DMS79 (cell line): Measurements from ENCODE around the gene FAT2.
A peak's percentile ranks its signal among the peaks of the same experiment; 100 is the strongest.

Source experiments
- DNase-seq: peaks from one replicate; lab custom pipeline; 2025; lab: John Stamatoyannopoulos, UW

The FAT2 gene, protein sequence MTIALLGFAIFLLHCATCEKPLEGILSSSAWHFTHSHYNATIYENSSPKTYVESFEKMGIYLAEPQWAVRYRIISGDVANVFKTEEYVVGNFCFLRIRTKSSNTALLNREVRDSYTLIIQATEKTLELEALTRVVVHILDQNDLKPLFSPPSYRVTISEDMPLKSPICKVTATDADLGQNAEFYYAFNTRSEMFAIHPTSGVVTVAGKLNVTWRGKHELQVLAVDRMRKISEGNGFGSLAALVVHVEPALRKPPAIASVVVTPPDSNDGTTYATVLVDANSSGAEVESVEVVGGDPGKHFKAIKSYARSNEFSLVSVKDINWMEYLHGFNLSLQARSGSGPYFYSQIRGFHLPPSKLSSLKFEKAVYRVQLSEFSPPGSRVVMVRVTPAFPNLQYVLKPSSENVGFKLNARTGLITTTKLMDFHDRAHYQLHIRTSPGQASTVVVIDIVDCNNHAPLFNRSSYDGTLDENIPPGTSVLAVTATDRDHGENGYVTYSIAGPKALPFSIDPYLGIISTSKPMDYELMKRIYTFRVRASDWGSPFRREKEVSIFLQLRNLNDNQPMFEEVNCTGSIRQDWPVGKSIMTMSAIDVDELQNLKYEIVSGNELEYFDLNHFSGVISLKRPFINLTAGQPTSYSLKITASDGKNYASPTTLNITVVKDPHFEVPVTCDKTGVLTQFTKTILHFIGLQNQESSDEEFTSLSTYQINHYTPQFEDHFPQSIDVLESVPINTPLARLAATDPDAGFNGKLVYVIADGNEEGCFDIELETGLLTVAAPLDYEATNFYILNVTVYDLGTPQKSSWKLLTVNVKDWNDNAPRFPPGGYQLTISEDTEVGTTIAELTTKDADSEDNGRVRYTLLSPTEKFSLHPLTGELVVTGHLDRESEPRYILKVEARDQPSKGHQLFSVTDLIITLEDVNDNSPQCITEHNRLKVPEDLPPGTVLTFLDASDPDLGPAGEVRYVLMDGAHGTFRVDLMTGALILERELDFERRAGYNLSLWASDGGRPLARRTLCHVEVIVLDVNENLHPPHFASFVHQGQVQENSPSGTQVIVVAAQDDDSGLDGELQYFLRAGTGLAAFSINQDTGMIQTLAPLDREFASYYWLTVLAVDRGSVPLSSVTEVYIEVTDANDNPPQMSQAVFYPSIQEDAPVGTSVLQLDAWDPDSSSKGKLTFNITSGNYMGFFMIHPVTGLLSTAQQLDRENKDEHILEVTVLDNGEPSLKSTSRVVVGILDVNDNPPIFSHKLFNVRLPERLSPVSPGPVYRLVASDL (N-terminal part only)

DNA sequence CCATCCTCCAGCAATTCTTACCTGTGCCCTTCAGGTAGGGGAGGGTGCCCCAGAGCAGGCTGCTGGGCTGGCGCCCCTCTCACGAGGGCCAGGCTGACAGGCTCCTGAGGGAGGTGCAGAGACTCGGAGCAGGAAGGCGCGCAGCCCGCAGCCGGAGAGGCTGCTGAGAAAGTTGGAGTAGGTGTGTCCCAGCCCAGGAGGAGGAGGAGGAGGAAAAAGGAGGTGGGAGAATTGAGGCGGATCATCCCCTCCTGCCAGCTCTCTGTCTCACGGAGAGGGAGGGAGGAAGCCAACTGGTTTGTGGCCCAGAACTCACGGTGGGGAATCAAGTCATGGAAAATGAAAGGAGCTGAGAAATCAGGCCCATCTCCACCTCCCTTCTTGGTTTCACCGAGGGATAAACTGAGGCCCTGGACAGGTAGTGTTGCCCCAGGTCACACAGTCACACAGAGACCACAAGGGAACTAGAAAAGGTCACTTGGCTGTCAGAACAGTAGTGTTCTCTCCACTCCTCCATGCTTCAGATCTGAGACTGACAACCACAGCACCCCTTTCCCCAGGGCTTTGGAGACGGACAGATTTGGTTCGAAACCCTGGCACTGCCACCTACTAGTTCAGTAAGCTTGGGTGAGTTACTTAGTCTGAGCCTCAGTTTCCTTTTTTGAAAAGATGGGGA is at the start of gene FAT2:
Gene FAT2 (minus strand): TSS at position 188 of the 676 bp plus-strand sequence. CDS start 22,400 bp downstream, outside the sequence.
- DNase-seq, result no peak

DNA sequence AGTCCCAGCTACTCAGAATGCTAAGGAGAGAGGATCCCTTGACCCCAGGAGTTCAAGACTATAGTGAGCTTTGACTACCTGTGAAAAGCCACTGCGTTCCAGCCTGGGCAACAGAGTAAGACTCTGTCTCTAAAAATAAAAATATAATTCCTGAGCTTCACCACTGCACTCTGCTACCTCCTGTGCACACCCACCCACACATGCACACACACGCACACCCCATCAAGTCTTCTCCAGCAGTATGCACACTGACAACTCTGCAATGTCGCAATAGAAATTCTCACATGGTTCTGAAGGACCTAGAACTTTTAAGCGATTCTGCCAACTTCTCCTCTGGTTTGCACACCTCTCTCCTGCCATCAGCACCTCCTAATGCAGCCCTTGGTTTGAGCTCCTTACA is 47.5 kb upstream of the FAT2 start:
- no peak for DNase-seq

DNA sequence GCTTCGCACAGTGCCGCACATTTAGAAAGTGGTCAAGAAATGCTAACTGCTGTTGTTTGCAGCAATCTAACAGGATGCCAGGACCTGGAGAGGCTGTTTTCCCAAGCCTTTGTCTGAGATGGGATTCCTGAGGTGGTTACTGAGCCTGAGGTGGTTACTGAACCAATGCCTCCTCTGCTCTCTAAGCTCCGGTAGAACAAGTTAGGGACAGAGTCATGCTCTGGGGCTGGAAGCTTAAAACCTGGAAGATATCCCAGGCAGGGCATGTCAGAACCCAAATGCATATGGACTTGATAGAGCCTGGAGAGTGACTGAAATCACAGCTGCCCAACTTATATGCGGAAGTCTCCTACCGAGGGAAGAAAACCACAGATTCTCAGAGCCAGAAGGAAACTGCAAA is 46.5 kb upstream of the FAT2 start:
- peak; percentile 14 for DNase-seq

DNA sequence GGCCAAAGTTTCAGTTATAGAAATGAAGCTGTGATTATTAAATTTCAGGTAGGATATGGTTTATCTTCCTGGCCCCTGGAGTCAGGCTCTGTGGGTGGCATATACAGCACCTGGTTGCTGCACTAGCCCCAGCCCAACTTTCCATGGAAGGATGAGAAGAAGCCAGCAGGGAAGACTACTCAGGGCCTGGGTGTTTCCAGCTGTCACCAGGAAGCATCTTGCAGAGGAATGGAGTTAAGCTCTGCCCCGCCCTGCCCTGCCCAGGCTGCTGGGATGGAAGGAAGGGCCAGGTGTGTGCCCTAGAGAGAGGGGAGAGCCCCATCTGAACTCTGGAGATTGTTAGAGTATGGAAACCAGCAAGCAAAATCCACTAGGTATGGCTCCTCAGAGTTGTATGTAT is 42.8 kb upstream of the FAT2 start:
- no peak for DNase-seq

DNA sequence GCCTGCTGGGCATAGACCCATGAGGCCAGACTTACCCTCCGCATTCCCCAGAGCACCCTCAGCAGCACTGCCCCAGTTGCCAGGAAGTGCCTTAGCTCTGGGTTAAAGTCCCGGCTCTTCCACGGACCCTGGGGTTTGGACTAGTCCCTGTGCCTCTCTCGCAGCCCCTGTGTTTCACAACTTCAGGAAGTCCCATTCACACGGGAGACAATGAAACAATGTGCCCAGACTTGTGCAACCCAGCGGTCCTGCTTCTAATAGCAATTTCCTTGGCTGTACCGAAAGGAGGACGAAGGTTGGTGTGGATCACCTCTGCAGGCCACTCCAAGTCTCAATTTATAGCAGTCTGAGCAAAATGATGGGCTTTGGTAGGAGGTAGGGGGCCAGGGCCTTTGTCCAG is 41.8 kb upstream of the FAT2 start:
- no peak for DNase-seq

DNA sequence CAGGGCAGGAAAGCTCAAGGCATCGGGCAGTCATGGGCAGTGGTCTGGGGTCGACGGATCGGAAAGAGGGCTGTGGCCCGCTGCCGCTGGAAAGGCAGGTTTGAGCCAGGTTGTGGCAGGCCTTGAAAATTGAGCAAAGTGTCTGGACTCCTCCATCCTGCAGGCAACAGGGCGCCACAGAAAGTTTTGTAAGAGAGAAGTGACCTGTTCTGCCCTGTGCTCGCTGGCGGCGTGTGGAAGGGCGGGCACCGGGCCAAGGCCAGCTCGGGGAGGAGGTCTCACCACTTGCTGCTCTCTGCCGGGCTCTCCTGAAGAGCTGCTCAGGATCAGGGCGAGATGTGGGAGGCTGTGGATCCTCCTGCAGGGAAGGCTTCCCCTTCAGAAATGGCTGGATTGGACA is 41.4 kb upstream of the FAT2 start:
- no peak for DNase-seq

DNA sequence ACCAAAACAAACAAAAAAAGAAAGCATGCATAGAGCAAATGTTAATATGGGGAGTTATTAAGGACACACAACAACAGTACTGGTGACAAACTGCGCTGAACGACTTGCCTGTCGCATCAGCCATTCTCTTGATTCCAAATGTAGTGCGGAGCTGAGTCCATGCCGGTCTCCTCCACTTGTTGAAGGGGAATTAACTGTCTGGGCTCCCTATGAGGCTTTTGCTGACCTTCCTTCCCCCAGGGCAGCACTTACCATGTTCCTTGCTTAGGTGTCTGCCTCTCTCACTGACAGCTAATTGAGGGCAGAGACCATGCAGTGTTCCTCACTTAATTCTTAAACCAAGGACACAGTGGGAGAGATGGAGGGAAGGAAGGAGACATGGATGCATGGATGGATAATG is 40.8 kb upstream of the FAT2 start:
- no peak for DNase-seq

DNA sequence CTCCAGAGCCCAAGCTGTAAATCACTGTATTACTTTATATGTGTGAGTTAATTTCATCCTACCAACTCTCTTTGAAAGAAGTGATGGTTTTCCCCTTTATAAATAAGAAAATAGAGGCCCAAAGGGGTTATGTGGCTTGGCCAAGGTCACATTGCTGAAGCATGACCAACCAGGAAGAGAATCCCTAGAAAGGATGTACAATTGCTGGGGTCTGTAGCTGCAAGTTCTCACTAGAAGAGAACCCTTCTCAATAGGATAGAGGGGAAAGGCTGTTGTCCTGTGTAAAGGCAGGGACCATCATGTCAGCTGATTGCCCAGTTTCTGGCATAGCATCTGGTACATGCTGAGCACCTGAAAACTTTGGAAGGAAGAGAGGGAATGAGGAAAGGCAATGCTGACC is 39.0 kb upstream of the FAT2 start:
- no peak for DNase-seq

DNA sequence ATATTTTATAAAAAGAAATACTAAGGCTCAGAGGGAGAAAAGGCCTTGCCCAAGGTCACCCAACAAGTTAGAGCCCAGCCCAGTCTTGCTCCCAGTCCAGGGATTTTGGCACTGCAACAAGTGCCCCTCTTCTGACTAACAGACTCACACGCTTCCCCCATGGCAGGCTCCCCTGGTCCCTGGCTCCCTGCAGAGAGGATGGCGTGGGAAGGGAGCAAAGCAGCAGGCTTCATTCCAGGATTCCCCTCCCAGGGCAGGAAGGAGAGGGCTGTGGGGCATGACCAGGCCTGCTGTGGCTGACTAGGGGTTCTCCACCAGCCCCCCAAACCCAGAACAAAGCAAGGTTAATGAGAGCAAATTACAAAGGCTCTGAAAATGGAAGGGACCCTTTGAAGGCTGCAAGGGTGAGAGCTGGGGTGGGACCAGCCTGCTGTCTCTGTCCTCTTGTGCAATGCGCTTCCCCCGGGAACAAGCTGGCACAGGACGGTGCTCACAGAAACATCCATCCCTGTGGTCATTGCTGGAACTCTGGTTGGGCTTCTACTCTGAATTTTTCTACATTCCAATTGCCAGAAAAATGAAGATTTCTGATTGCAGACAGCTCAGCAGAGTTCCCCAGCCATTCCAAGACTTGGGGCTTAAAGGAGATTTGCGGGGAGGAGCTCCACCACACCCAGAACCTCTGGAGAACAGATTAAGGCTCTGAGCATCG is 37.1 kb upstream of the FAT2 start:
- DNase-seq, result no peak

DNA sequence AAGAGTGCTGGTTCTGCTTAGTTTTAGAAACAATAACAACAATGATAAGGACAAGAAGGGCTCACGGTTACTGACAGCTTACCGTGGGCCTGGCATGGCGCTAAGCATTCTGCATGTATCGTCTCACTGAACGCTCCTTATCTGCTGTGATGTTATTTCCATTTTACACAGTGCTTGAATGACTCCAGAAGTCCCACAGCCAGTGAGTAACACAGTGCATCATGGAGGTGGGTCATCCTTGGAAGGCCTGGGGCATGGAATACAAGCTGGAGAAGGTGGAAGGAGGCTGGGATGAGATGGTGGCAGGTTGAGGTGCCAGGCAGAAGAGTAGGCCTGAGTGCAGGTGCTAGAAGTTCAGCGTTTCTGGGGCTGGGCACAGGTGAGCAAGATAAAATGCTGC is 36.5 kb upstream of the FAT2 start:
- no peak for DNase-seq

DNA sequence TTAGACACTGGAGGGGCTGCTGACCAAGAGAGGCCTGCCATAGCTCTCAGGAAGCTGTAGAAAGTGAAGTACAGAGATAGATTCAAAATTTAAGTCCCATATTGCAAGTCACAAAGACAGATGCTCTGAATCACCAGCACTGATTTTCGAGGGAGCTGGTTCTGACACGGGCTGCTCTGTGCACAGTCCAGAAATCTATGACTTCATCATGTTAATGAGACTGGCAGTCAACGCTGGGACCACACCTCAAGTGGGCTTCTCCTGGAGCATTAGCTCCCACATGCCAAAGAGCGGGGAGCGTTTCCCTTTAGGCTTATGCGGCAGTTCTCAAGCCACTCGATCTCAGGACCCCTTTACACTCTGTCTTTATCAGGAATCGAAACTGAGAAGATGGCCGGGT is 34.2 kb upstream of the FAT2 start:
- DNase-seq, result no peak

DNA sequence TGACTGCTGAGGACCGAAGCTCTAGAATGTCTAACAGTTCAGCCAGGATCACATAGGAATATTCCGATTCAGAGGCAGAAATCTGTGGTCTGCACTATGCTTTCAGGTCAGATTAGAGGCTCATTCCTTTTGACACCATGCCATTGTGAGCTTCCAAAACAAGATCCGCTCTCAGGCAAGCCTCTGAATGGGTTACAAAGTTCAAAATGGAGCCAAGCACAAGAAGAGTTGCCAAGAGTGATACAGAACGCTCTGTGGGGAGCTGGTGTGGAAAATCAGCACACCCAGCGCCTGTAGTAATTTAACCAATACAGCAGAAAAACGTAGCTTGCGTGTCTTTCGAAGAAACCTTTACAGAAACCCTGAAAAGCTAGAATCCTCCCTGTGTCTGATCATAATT is 33.3 kb upstream of the FAT2 start:
- no peak for DNase-seq

DNA sequence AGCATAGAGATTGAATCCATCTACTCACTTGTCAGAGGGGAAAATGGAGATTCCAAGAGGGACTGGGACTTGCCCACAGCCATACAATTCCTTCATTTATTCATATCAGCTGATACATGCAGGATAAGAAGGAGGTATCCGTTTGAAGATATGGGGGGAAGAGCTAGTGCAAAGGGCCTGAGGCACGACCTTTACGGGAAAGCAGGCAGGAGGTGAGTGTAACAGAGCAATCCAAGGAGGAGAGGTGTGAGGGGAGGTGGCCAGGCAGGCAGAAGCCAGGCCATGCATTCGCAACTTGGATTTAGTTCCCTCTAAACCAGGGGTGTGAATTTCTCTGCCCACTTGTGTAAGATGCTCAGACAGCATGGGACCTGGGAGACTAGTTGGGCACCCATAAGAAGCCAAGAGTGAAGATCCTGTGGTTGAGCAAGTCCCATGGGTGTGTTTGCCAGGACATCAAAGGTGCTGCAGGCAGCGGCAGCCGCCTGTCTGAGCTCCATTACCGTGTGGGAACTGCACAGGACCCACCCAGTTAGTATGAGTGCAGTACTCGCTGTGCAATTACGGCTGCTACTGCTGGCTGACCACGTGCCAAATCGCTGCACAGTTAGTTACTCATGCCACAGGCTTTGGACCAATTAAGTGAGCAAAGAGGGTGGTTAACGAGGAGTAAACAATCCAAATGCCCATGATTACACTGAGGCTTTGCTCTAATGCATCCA is 31.4 kb upstream of the FAT2 start:
- DNase-seq, result peak; percentile 35

DNA sequence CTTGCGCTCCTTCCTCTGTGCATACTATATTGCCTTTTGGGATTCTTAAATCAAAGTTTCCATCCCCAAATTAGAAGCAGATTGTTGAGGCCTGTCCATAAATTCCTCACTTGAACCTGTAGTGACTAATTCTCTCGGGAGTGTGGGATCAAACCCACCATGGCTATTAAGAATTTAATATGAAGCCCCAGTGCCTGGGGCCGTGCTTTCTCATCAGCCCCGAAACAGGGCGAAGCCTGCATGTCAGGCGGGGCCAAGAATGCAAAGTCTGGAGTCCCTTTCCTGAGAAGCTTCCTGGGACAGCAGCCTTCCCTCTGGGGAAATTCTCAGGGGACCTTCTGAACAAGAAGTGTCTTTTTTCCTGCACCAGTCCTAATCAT is 29.3 kb upstream of the FAT2 start:
- DNase-seq, result no peak

DNA sequence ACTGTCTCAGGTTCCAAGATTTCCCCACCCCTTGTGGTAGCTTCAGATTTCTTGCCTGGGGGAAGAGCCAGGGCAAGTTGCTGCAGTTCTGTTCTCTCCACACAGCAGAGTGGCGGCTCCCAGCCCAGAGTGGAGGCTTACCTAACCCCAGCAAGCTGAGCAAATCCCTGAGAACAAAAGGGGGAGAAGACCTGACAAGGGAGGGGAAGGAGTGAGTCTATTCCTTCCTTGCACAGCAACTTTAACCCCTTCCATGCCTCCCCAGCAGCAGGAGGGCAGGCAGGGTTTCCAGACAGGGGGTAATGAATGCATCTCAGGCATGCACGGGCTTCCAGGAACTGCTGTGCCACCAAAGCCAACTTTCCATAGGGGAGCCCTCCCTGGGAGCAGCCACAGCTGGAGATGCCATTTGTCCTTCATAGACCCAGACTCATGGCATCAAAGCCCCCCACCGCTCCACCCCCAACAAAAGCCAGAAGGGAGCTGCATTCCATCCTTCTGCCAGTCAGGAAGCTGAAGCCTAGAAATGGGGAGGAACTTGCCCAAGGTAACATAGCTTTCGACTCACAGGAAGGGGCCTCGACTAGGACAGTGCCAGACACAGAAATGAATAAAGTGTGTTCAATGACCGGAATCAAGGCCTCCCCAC is 28.8 kb upstream of the FAT2 start:
- DNase-seq, result no peak

DNA sequence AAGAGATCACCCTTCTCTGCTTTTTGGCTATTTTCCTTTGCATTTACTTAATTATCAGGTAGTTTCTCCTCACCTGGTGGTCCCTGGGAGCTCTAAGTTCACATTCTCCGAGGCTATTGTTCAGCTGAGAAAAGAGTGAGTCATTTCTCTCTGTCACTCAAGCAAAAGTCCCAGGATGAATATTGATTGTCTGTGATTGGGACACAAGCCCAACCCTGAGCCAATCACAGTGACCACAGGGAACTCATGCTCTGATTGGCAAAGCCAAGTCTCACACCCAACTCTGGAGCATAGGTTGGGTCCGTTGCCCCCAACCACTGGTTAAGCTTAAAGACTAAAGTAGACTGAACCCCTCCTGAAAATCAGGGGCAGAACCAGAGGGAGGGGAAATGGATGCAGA is 27.8 kb upstream of the FAT2 start:
- DNase-seq, result no peak

DNA sequence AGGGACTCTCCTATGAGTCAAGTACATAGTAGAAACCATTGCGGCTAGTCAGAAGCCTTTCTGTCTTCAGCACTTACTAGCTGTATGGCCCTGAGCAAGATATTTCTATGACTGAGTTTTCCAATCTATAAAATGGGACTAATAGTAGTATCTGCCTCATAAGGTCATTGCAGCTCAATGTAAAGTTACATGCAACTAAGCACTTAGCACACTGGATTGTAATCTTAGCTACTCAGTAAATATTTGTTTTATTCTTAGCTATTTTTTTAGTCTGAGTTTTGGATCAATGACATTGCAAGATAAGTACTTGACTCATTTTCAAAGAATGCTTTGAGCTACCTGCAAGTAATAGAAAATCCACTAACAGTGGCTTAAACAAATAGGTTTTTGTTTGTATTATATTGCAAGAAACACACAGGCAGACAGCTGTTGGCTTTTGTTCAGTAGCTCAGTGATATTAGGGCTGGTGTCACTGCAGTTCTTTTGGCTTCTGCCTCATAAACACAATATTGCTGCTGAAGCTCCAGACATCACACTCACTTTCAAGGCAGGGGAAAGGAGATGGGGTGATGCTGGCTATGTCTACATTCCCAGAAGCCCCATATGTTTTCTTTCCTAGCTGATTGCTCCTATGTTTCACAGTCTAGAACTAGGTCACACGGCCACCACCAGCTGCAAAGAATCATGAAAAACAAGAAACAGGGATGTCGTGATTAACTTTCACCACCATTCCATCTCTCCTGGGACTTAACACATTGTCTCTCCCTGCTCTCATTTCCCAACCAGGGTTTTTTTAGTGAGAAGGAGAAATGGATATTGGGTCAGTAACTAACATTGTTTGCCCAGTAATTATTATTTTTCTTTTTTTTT is 26.9 kb upstream of the FAT2 start:
- no peak for DNase-seq

DNA sequence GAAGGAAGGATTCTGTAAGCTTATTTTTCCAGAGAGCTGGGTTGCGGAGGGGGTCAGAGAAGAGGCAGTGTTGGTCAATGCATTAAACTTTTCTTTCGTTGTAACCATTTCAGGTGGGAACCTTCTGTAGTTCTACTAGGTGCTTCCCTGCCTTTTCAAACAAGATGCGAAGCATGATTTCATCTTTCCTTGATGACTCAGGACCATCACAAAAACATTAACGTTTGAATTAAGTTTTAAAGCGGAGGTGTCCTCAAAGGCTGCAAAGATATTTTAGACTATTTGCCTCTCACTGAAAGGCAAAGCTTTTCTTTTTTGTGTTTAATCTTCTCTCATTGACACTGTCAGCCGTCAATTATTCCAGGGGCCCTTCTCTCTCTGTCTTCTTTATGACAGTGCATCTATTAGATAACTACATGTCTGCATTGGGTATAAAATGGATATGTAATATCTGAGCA is 26.3 kb upstream of the FAT2 start:
- DNase-seq, result no peak

DNA sequence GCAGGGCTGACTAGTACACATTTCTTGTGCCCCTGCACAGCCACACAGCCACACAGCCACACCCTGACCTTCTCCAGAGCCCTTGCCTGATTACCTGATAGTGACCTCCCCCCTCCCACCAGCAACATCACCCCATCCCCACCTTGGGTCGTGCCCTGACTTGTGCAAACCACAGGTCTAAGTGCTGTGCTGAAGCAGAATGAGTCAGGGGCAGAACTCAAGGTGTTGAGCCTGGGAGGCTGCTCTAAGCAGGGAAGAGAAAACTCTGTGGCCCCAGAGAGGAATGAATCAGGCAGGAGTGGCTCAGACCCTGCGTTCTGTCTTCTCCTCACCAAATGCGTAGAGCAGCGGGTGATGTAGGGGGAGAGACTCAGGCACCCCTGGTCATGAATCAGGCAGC is 24.3 kb upstream of the FAT2 start:
- DNase-seq, result no peak
